Activated CD4-positive, alpha-beta T cell treated with anti-CD3 and anti-CD28 coated beads, Interleukin-2, Interleukin-6, amounts not matched to agents 100 ng/mL and 50 ng/mL, durations not matched to agents 16 hours and 8 hours (primary cell): Measurements from ENCODE around the gene HSDL1.
A peak's percentile ranks its signal among the peaks of the same experiment; 100 is the strongest.

Source experiments
- DNase-seq: peaks from one replicate; pipeline ENCODE4 v3.0.0-alpha.2; 2020

Gene HSDL1

DNA sequence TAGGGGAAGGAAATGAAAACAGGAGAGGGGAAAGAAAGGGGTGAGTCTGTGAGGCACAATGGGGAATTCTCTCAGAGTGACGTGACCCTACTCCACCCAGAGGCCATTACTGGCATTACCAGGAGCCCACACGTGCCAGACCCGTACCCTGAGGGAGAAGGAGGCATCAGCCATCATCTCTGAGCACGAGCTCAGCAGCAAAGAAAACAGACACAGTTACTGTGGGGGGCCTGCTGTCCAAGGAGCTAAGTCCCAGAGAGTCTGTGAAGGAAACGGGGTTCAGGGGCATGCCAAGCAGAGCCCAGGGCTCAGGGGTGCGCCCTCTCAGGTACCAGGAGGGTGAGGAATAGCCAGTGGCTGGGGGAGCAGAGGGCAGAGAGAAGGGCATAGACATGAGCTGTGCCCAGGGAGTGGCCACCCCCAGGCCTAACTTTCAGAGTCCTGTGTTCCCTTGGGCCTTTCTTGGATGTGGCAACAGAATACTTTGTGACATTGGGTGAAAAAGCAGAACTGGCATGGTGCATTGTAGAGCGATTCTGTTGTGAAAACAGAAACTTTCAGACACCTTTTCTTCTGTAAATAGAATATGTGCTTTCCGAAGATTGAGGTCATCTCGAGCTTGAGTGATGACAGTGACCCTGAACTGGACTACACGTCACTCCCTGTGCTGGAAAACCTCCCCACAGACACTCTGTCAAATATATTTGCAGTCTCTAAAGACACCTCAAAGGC, 30.5 kb upstream of the HSDL1 start:
- DNase-seq = peak; percentile 65

DNA sequence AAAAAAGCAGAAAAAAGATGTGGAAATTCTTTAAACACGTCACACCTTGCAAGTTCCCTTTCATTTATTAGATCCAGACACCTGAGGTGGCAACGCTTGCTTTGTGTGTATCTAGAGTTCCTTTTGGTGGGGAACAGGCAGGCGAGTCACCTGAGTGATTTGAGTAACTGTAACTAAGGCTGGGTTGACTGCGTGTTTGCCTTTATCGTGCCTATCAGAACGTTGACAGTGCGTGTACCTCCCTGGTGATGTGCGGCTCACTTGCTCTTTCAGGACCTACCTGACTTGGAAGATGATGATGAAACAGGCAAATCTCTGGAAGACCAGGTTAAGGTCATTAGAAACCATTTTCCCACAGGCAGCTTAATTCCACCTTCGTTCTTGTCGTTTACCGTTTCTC, 29.4 kb upstream of the HSDL1 start:
- DNase-seq = no peak

DNA sequence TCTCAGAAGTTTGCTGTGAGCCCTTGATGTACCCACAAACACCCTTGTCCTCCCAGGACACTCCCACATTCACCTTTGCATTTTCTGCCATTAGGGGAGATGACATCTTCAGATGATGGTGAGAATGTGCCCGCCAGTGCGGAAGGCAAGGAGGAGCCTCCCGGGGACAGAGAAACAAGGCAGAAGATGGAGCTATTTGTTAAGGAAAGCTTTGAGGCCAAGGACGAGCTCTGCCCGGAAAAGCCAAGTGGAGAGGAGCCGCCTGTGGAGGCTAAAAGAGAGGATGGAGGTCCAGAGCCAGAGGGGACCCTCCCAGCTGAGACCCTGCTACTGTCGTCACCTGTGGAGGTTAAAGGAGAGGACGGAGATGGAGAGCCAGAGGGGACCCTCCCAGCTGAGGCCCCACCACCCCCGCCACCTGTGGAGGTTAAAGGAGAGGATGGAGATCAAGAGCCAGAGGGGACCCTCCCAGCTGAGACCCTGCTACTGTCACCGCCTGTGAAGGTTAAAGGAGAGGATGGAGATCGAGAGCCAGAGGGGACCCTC, 24.9 kb upstream of the HSDL1 start:
- DNase-seq = no peak

DNA sequence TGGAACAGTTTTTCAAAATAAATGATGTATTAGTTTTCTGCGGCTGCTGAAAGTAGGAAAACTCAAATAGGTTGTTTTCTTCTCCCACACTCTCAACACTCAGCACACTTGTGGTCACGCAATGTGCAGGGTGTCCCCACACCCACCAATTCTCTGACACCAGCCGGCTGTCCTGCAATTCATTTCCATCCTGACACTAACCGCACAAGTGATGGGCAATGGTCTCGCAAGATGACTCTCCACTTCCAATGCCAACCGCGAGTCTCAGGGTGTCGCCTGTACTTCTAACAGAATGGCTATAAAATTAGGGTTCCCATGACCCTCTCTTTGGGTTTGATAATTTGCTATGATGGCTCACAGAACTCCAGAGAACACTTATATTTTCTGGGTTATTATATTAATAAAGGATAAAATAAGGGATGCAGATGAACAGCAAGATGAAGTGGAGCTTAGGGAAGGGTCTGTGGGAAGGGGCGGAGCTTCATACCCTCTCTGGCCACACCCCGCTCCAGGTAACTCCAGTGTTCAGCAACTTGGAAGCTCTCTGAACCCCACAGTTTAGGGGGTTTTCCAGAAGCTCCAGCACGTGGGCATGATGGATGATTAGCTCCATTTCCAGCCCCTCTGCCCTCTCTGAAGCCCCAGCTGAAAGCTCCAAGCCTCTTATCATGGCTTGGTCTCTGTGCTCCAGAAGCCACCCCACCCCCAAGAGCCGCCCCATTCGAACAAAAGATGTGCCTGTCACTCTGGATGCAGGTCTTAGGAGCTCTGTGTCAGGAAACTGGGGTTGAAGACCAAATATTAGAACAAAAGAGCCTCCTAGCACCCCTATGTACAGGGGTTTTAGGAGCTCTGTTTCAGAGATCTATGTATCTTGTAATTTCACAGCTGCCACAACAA, 22.1 kb upstream of the HSDL1 start:
- peak; percentile 80 for DNase-seq

DNA sequence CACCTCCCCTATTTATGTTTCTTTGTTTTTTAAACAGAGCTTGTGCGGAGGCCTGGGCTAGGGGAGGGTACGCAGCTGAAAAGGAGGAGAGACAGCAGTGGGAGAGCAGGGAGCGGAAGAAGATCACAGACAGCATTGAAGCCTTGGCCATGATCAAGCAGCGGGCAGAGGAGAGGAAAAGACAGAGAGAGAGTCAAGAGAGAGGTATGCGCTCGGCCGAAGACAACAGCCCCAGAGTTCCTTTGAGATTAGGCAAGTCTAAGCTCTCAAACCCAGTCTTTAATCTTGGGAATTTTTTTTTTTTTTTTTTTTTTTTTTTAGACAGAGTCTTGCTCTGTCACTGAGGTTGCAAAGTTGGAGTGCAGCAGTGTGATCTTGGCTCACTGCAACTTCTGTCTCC, 20.8 kb upstream of the HSDL1 start:
- no peak for DNase-seq

DNA sequence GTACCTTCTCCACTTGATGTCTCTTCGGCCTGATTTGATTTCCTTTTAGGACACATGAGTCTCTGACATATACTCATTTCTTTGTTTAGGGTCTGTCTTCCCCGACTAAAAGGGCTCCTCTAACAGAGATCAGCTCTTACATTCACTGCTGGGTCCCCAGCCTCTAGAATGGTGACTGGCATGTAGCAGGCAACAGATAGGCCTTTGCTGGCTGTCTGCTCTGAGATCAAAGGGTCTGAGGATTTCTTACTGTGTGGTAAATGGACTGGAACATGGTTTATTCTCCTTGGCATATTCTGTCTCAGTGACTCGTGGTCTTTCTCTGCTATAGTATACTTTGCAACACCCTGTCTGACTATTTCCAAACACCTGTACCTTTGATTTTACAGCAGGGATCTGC, 16.8 kb upstream of the HSDL1 start:
- no peak for DNase-seq

DNA sequence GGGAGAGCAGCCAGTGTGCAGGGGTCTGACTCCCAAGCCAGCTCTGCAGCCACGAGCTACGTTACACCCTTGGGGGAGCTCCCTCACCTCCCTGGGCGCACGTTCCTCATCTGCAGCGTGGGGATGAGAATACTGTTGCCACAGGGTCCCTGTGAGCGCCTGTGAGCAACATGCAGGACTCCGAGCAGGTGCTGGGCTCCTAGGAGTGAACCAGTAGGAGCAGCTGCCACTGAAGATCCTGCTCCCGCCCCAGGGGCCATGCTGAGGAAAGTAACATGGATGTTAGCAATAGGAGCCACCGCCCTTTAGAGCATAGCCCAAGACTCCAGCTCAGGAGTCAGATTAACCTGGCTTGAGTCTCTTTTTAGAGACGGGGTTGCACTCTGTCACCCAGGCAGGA, 16.1 kb upstream of the HSDL1 start:
- DNase-seq = no peak

DNA sequence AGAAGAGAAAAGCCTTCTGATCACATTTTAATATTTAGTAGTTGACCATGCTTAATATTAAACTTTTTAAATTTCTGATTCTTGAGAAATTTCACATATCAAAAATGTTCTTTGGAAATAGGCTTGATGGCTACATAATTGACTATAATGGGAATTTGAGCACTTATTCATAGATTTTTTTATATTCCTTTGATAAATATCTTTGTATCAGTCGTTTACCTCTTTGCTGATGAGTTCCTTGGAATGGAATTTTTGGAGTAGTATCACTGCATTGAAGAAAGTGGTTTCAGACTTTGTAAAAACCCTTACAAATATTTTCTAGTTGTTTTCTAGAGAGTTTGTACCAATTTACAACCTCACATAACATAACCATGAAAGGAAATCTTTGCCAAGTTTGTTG, 14.8 kb upstream of the HSDL1 start:
- no peak for DNase-seq

DNA sequence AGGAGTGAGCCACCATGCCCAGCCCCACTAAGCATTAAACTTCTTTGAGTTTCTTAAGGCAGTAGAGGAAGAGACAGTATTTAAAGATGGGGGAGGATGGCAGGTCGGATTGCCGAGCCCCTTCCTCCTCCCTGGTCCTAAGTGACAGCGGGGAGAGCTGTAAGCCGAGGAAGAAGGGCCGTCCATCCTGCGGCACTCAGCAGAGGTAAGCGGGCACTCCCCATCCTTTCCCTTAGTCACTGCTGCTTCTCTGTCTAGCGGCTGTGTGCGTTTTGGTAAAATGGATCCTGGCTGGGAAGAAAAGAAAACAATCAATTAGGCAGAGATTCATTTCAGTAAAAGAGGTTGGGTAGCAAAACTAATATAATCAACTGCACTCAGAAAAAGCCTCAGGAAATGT, 14.0 kb upstream of the HSDL1 start:
- DNase-seq = no peak

DNA sequence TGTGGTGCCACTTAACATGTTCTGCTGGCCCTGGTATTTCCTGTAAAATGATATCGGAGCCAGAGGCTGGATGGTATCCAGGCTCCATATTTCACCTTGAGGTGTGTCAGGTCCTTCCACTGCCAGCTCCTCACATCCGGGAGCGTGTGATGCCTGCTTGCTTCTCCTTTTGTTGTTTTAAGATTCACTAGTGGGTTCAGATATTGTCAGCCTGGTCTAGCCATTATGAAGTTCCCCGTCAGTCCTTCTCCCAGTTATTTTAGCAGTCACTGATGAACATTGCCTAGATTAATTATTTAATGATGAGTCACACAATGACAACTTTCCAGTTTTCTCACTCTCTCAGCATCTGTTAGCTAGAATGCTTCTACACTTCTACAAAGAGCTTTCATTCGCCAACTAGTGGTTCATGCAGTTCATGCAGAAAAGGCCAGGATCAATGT, 11.4 kb upstream of the HSDL1 start:
- no peak for DNase-seq

DNA sequence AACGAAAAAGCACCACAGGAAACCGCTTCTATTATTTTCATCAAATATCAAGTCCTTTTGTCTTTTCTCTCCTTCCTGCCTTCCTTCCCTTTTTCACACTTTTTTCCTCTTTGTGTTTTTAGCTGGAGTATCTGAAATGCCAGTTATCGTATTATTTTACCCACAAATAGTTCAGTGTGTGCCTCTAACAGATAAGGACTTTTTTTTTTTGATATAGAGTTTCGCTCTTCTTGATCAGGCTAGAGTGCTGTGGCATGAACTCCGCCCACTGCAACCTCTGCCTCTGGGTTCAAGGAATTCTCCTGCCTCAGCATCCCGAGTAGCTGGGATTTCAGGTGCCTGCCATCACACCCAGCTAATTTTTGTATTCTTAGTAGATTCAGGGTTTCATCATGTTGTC, 10.8 kb upstream of the HSDL1 start:
- no peak for DNase-seq

DNA sequence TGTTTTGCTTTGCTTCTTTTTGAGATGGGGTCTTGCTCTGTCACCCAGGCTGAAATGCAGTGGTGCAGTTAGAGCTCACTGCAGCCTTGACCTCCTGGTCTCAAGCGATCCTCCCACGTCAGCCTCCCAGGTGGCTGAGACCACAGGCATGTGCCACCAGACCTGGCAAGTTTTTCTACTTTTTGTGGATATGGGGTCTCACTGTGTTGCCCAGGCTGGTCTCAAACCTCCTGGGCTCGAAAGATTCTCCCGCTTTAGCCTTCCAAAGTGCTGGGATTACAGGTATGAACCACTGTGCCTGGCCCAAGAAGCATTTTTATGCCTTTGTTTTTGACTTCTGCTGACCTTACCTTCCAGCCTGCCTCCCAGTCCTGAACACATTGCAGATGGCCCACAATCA, 10.2 kb upstream of the HSDL1 start:
- DNase-seq = no peak

DNA sequence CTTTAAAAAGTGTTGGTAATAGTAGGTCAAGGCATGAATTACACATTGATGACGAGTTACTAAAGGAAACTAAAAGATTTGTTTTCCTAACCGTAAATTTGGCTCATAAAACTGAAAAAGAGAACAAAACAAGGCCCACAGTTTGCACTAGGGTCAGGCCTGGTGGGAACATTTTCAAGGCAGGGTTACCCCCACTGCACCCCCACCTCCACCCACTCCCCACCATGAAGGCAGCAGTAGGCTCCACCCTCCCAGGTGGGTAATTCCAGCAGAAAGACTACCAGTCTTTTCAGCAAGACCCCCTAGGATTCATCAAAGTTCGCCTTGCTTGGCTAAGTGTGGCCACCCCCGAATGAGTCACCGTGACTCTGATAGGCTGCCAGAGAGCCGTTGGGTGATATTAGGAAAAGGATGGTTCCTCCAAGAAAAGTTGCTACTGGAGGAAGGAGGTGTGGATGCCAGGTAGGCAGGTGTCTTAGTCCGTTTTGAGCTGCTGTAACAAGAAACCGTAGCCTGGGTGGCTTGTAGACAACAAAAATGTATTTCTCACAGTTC, 8.8 kb upstream of the HSDL1 start:
- no peak for DNase-seq

DNA sequence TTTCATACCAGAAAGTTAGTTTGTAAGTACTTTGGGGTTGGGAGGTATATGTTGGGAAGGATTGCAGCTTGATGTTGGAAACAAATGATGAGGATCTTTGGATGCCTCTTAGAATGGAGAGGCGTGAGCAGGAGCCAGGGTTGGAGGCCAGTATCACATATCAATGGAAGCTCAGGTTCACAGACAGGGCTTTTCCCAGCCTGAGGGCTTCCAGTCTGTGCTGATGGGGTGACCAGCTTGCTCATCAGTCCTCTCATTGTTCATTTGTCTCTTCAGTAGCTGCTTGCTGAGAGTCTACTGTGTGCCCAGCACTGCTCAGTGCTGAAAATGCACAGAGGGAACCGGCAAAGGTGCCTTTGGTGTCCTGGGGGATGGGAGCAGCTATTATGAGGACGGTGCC, 5.9 kb upstream of the HSDL1 start:
- no peak for DNase-seq

DNA sequence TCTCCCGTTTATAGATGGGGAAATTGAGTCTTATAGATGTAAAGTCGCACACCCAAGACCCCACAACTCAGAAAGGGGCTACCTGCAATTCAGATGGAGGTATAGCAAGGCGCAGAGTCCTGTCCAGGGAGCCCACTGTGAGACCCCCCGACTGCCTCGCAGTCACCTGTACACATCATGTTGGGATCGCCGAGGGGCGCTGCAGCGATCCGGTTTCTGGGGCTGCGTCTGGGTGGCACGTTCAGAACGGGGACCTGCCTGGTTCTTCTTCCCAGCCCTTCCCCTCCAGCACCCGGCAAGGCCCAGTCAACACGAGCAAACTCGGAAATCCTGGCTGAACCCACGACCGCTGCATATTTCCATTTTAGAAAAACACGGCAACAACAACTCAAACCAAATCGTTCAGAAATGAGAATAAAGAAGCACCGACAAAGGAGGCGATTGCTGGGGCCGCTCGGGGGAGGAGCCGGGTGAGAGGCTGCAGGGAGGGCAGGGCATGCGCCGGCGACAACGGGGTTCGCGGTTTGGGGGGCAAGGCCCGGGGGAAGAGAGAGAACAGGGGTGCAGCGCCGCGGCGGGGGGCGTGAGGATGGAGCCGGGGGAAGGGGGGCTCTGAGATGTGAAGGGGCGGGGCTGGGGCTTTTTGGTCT, 643 bp downstream of the HSDL1 start:
- DNase-seq = peak; percentile 50

DNA sequence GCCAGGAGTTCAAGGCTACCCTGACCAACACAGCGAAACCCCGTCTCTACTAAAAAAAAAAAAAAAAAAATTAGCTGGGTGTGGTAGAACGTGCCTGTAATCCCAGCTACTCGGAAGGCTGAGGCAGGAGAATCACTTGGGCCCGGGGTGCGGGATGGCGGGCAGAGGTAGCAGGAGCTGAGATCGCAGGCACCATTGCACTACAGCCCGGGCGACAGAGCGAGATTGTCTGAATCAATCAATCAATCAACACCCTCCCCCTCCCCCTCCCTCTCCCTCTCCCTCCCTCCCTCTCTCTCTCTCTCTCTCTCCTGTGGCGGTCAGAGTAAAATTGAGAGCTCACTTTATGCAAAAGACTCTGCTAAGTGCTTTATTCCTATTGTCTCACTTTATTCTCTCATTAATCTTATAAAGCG, 1.2 kb downstream of the HSDL1 start:
- DNase-seq = peak; percentile 12

DNA sequence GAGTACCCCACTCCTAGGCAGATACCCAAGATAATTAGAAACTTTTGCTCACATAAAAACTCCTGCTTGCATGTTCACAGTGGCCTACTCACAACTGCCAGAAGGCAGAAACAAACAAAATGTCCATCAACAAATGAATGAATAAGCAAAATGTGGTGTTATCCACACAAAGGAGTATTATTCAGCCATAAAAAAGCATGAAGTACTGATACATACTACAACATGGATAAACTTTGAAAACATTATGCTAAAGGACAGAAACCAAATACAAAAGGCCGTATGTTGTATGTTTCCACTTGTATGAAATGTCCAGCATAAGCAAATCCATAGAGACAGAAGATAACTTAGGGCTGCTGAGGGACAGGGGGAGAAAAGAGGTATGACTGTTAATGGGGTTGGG, 1.9 kb downstream of the HSDL1 start:
- no peak for DNase-seq

DNA sequence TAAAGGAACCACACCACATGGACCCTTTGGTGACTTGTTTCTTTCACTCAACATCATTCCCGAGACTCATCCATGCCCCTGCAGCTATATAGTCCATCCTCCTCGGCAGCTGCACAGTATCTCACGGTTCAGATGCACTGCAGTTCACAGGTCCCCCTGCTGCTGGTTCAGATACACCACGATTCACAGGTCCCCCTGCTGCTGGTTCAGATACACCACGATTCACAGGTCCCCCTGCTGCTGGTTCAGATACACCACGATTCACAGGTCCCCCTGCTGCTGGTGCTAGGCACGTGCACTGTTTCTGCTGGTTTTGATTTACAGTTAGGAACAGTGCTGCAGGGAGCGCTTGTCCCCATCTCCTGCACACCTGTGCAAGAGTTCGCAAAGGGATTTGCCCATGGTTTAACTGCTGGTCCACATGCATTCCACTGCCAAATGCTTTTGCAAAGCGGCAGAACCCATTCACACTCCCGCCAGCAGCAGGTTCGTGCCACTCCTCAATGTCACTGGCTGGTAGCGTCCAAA, 3.8 kb downstream of the HSDL1 start:
- peak; percentile 12 for DNase-seq

DNA sequence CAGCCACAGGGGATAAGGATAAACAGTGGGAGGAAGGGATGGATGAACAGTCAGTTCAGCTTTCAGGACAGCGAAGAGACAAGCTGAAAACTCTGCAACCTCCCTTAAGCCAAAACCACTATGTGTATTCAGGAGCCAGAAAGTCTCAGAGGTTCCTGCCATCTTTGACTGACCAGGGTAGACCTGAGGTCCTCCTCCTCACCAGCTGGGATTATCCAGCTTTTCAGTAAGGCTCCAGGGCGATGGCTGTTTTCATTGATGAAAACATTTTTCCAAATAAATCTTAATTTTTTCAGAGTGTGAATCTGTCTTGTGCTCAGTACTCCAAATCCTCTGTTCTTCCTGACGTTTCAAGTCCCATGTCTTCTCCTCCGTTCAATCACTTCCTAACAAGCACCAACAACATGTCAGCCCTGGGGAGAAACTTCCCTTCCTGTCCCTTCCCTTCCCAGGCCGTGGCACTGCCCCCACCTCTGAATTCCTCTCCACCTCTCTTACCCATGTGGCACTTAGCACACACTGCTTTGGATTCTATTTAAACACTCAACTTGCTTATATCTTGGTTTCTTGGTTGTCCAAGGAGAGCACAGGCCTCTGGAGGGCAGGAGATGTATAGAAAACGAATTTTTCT, 5.2 kb downstream of the HSDL1 start:
- no peak for DNase-seq

DNA sequence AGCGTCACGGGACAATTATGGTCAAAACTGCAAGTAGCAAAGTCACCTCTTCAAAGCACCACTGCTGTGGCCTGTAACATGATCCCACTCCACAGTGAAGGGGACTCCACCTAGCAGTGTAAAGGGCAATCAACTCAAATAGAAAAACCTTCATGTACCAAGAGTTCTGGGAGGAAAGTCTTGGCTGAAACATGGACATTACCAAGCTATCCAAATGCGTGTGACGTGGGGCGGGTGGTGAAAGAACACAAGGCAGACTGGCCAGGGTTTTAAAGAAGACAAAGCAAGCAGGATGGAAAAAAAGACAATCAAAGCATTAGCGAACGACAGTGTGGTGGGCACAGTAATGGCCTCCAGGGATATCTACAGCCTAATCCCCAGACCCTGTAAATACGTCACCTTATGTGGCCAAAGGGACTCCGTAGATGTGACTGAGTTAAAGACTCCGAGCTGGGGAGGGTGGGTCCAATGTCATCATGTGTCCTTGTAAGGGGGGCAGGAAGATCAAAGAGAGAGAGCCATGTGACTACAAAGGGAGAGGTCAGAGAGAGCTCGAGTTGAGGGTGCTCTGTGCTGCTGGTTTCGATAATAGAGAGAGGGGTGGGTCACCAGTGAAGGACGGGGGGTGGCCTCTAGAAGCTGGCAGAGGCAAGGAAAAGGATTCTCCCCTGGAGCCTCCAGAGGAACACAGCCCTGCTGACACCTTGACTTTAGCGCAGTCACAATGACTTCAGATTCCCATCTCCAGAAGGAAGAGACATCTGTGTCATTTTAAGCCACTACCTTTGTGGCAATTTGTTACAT, 6.0 kb downstream of the HSDL1 start:
- DNase-seq = peak; percentile 48

DNA sequence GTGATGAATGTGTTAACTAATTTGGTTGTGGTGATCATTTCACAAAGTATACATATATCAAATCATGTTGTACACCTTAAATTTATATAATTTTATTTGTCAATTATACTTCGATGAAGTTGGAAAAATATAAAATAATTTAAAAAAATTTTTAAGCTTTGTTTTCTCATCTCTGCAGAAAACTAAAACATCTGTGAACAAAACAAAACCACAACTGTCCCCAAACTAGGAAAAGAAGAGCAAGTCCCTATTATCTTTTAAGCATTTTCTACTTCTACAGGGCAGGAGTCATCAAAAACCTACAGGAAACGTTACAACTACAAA, 6.5 kb downstream of the HSDL1 start:
- DNase-seq = no peak
